ES-I3 (cell line): ENCODE data around the gene ANO7.

ENCODE experiments used
- H3K36me3 ChIP-seq: 2 replicates; pipeline ENCODE4 v1.6.1; 2013; ENCODE audit warnings: mild to moderate bottlenecking, low read length, control low read depth, moderate library complexity; ENCODE audit not compliant: insufficient read depth
- H3K4me1 ChIP-seq: 2 replicates; pipeline ENCODE4 v1.6.1; 2013; ENCODE audit warnings: mild to moderate bottlenecking, control low read depth, low read length; ENCODE audit not compliant: insufficient read depth
- H3K9ac ChIP-seq: 2 replicates; pipeline ENCODE4 v1.6.1; 2013; ENCODE audit warnings: low read depth, mild to moderate bottlenecking, low read length, moderate library complexity
- H3K9me3 ChIP-seq: 2 replicates; pipeline ENCODE4 v1.6.1; 2013; ENCODE audit warnings: mild to moderate bottlenecking, low read length, moderate library complexity; ENCODE audit not compliant: control insufficient read depth, insufficient read depth

ANO7 gene

GRCh38 chr2:241216211-241216761, 27.8 kb downstream of the ANO7 start:
- H3K36me3 ChIP-seq = no peaks in the 10 kb centered on the region
- no peak overlapping the region; the same call in 1 of the 2 replicates for H3K9ac ChIP-seq
- peaks cover 9% of the 10 kb centered on the region; the same call in 1 of the 2 replicates for H3K4me1 ChIP-seq
- no peaks in the 10 kb centered on the region for H3K9me3 ChIP-seq

GRCh38 chr2:241217320-241218031, 29.0 kb downstream of the ANO7 start:
- no peaks in the 10 kb centered on the region for H3K36me3 ChIP-seq

GRCh38 chr2:241218131-241219029, 29.9 kb downstream of the ANO7 start:
- Histone ChIP-seq H3K9me3 (no peaks in the 10 kb centered on the region), H3K9ac (peak overlapping the region; percentile 65), H3K36me3 (no peaks in the 10 kb centered on the region), H3K4me1 (peaks cover 7% of the 10 kb centered on the region; the same call in 1 of the 2 replicates)

More at GRCh38 chr2:241217320-241218031, 29.0 kb downstream of the ANO7 start:
- peak overlapping the region; percentile 74 for H3K9ac ChIP-seq
- H3K9me3 ChIP-seq = no peaks in the 10 kb centered on the region
- peaks cover 6% of the 10 kb centered on the region; the same call in 1 of the 2 replicates for H3K4me1 ChIP-seq

GRCh38 chr2:241219030-241219382, 30.5 kb downstream of the ANO7 start:
- H3K9ac ChIP-seq = peak overlapping the region; percentile 65; the same call in 1 of the 2 replicates
- H3K4me1 ChIP-seq = peaks cover 13% of the 10 kb centered on the region; the same call in 1 of the 2 replicates
- no peaks in the 10 kb centered on the region for H3K9me3 ChIP-seq
- no peaks in the 10 kb centered on the region for H3K36me3 ChIP-seq

- Histone ChIP-seq H3K9me3 (no peaks in the 10 kb centered on the region), H3K36me3 (no peaks in the 10 kb centered on the region), H3K9ac (no peak overlapping the region), H3K4me1 (peaks cover 18% of the 10 kb centered on the region; the same call in 1 of the 2 replicates)
Observed at GRCh38 chr2:241219856-241220356, 31.4 kb downstream of the ANO7 start.

- Histone ChIP-seq H3K36me3 (no peaks in the 10 kb centered on the region; the same call in 1 of the 2 replicates), H3K9me3 (no peaks in the 10 kb centered on the region), H3K9ac (no peak overlapping the region), H3K4me1 (peaks cover 13% of the 10 kb centered on the region; the same call in 1 of the 2 replicates)
Observed at GRCh38 chr2:241223211-241224017, 34.9 kb downstream of the ANO7 start.

GRCh38 chr2:241224018-241224850, 35.8 kb downstream of the ANO7 start:
- Histone ChIP-seq H3K4me1 (peaks cover 13% of the 10 kb centered on the region; the same call in 1 of the 2 replicates), H3K36me3 (peaks cover under 1% of the 10 kb centered on the region; the same call in 1 of the 2 replicates), H3K9me3 (no peaks in the 10 kb centered on the region), H3K9ac (no peak overlapping the region)

- Histone ChIP-seq H3K9me3 (no peaks in the 10 kb centered on the region), H3K9ac (no peak overlapping the region), H3K4me1 (peaks cover 13% of the 10 kb centered on the region; the same call in 1 of the 2 replicates), H3K36me3 (peaks cover 3% of the 10 kb centered on the region; the same call in 1 of the 2 replicates)
Observed at GRCh38 chr2:241224851-241225438, 36.5 kb downstream of the ANO7 start.

GRCh38 chr2:241225545-241225944, 37.1 kb downstream of the ANO7 start:
- peaks cover 13% of the 10 kb centered on the region; the same call in 1 of the 2 replicates for H3K4me1 ChIP-seq
- peaks cover 7% of the 10 kb centered on the region; the same call in 1 of the 2 replicates for H3K36me3 ChIP-seq
- no peaks in the 10 kb centered on the region for H3K9me3 ChIP-seq
- H3K9ac ChIP-seq = no peak overlapping the region

GRCh38 chr2:241225983-241226382, 37.5 kb downstream of the ANO7 start:
- H3K9ac ChIP-seq = no peak overlapping the region
- peaks cover 13% of the 10 kb centered on the region; the same call in 1 of the 2 replicates for H3K4me1 ChIP-seq
- H3K9me3 ChIP-seq = no peaks in the 10 kb centered on the region
- peaks cover 7% of the 10 kb centered on the region; the same call in 1 of the 2 replicates for H3K36me3 ChIP-seq

GRCh38 chr2:241226723-241227572, 38.5 kb downstream of the ANO7 start:
- H3K36me3 ChIP-seq = peaks cover 12% of the 10 kb centered on the region; the same call in 1 of the 2 replicates
- no peaks in the 10 kb centered on the region for H3K9me3 ChIP-seq
- peaks cover 13% of the 10 kb centered on the region; the same call in 1 of the 2 replicates for H3K4me1 ChIP-seq
- no peak overlapping the region for H3K9ac ChIP-seq

GRCh38 chr2:241227594-241227993, 39.1 kb downstream of the ANO7 start:
- H3K4me1 ChIP-seq = peaks cover 13% of the 10 kb centered on the region; the same call in 1 of the 2 replicates
- no peaks in the 10 kb centered on the region for H3K9me3 ChIP-seq
- H3K9ac ChIP-seq = no peak overlapping the region
- peaks cover 12% of the 10 kb centered on the region; the same call in 1 of the 2 replicates for H3K36me3 ChIP-seq
